Measurements from ENCODE around the gene FREY1. TPM values are rescaled to one million over a fixed set of nuclear protein-coding genes. Genes with fewer than 3 reads are reported as not detected.

Gene FREY1
- total and polyA plus RNA-seq, 2 of the 13 experiments (the other 11 are each of a cell fraction or from before 2014, with no cell fraction given), result 0.44 to 0.73 TPM

GRCh38 chr11:45921561-45922424, 14.7 kb upstream of the FREY1 start (continued):
- 0 out of 2 replicates have a peak, but pooled peaks have one; percentile 56 for TF ChIP-seq UBTF (CRISPR knock-in tag; IDR thresholded peaks at IDR 0.05)
- peak in 1 of 2 experiments; percentile 18; a peak in 1 of 4 replicates for TF ChIP-seq KLF16 (CRISPR knock-in tag; IDR thresholded peaks at IDR 0.05)
- TF ChIP-seq ZNF501 (CRISPR knock-in tag; IDR thresholded peaks at IDR 0.05), result peak; percentile 25; the same call in 1 of the 2 replicates
- TF ChIP-seq AGO2 (optimal IDR thresholded peaks at IDR 0.05; ENCODE audit: low read depth, low read length), result peak; percentile 15
- no peak for TF ChIP-seq ZNF121 (CRISPR knock-in tag; IDR thresholded peaks at IDR 0.05)
- 0 out of 2 replicates have a peak, but pooled peaks have one; percentile 31 for TF ChIP-seq ZNF251 (CRISPR knock-in tag; IDR thresholded peaks at IDR 0.05)
- TF ChIP-seq ZNF598 (CRISPR knock-in tag; IDR thresholded peaks at IDR 0.05; ENCODE audit: borderline replicate concordance), result no peak
- peak; percentile 39; the same call in 1 of the 2 replicates for TF ChIP-seq KMT2B (CRISPR knock-in tag; IDR thresholded peaks at IDR 0.05)
- TF ChIP-seq MTA1 (CRISPR knock-in tag; IDR thresholded peaks at IDR 0.05; ENCODE audit: borderline replicate concordance), result peak; percentile 95
- TF ChIP-seq, protein P1, sequence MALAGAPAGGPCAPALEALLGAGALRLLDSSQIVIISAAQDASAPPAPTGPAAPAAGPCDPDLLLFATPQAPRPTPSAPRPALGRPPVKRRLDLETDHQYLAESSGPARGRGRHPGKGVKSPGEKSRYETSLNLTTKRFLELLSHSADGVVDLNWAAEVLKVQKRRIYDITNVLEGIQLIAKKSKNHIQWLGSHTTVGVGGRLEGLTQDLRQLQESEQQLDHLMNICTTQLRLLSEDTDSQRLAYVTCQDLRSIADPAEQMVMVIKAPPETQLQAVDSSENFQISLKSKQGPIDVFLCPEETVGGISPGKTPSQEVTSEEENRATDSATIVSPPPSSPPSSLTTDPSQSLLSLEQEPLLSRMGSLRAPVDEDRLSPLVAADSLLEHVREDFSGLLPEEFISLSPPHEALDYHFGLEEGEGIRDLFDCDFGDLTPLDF (CRISPR knock-in tag; IDR thresholded peaks at IDR 0.05), result no peak; the same call in 1 of the 2 replicates
- no peak for TF ChIP-seq FOXO1 (CRISPR knock-in tag; IDR thresholded peaks at IDR 0.05)
- peak; percentile 52; the same call in 1 of the 2 replicates for TF ChIP-seq KMT2A (CRISPR knock-in tag; IDR thresholded peaks at IDR 0.05)
- TF ChIP-seq CREB1 (IDR thresholded peaks at IDR 0.05), result no peak
- TF ChIP-seq CREB1 (CRISPR knock-in tag; IDR thresholded peaks at IDR 0.05), result no peak
- no peak for TF ChIP-seq SMAD3 (CRISPR knock-in tag; IDR thresholded peaks at IDR 0.05)
- TF ChIP-seq ZFP90 (CRISPR knock-in tag; IDR thresholded peaks at IDR 0.05; ENCODE audit: borderline replicate concordance), result 0 out of 2 replicates have a peak, but pooled peaks have one; percentile 56
- TF ChIP-seq STAG1 (CRISPR knock-in tag; IDR thresholded peaks at IDR 0.05), result no peak
- TF ChIP-seq ZNF367 (CRISPR knock-in tag; IDR thresholded peaks at IDR 0.05; ENCODE audit: borderline replicate concordance), result no peak
- TF ChIP-seq ARHGAP35 (CRISPR knock-in tag; IDR thresholded peaks at IDR 0.05; ENCODE audit: borderline replicate concordance), result 0 out of 2 replicates have a peak, but pooled peaks have one; percentile 22
- 0 out of 2 replicates have a peak, but pooled peaks have one; percentile 48 for TF ChIP-seq ZNF773 (CRISPR knock-in tag; IDR thresholded peaks at IDR 0.05; ENCODE audit: borderline replicate concordance)
- peak; percentile 62; the same call in 1 of the 2 replicates for TF ChIP-seq ZNF558 (CRISPR knock-in tag; IDR thresholded peaks at IDR 0.05; ENCODE audit: borderline replicate concordance)
- TF ChIP-seq ZNF44 (CRISPR knock-in tag; IDR thresholded peaks at IDR 0.05), result no peak
- TF ChIP-seq TAF1 (CRISPR knock-in tag; IDR thresholded peaks at IDR 0.05), result peak; percentile 19; the same call in 1 of the 2 replicates
- TF ChIP-seq, protein P2, sequence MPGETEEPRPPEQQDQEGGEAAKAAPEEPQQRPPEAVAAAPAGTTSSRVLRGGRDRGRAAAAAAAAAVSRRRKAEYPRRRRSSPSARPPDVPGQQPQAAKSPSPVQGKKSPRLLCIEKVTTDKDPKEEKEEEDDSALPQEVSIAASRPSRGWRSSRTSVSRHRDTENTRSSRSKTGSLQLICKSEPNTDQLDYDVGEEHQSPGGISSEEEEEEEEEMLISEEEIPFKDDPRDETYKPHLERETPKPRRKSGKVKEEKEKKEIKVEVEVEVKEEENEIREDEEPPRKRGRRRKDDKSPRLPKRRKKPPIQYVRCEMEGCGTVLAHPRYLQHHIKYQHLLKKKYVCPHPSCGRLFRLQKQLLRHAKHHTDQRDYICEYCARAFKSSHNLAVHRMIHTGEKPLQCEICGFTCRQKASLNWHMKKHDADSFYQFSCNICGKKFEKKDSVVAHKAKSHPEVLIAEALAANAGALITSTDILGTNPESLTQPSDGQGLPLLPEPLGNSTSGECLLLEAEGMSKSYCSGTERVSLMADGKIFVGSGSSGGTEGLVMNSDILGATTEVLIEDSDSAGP (CRISPR knock-in tag; IDR thresholded peaks at IDR 0.05; ENCODE audit: borderline replicate concordance), result peak; percentile 52; the same call in 1 of the 2 replicates
